Neural cell (in vitro differentiated cells): ENCODE measurements around the gene MYO7A. TPM values are rescaled to one million over a fixed set of nuclear protein-coding genes. Genes with fewer than 3 reads are reported as not detected.

ENCODE experiments used
- H2AFZ ChIP-seq: fragments of 200-600, 300-800 bp; sonication (generic), shearing (Covaris generic); 2 replicates; pipeline ENCODE4 v1.6.0; 2014; ENCODE audit warnings: low read depth, mild to moderate bottlenecking, antibody characterized with exemption, low read length, moderate library complexity
- H3F3A ChIP-seq: fragments of 200-600 bp; shearing (Covaris generic); 2 replicates; pipeline ENCODE4 v1.6.1; 2016; ENCODE audit warnings: mild to moderate bottlenecking, moderate library complexity, mixed read lengths, antibody characterized with exemption, low read length; ENCODE audit not compliant: insufficient read depth, poor library complexity, severe bottlenecking
- H3K27ac ChIP-seq: fragments of 200-600, 300-800 bp; sonication (generic), shearing (Covaris generic); 2 replicates; pipeline ENCODE4 v1.5.1; 2014; ENCODE audit warnings: mild to moderate bottlenecking, low read length, moderate library complexity
- H3K27me3 ChIP-seq: fragments of 300-800, 200-600 bp; sonication (generic), shearing (Covaris generic); 2 replicates; pipeline ENCODE4 v1.6.0; 2014; ENCODE audit warnings: mild to moderate bottlenecking, low read depth, low read length, moderate library complexity; ENCODE audit not compliant: insufficient read depth
- H3K36me3 ChIP-seq: fragments of 300-800, 200-600 bp; sonication (generic), shearing (Covaris generic); 2 replicates; pipeline ENCODE4 v1.5.1; 2014; ENCODE audit warnings: mild to moderate bottlenecking, antibody characterized with exemption, low read length, moderate library complexity; ENCODE audit not compliant: insufficient read depth
- H3K4me2 ChIP-seq: fragments of 300-800, 200-600 bp; sonication (generic), shearing (Covaris generic); 2 replicates; pipeline ENCODE4 v1.6.0; 2014; ENCODE audit warnings: mild to moderate bottlenecking, low read length
- H3K4me3 ChIP-seq: fragments of 300-800, 200-600 bp; sonication (generic), shearing (Covaris generic); 2 replicates; pipeline ENCODE4 v1.5.1; 2014; ENCODE audit warnings: mild to moderate bottlenecking, low read length, moderate library complexity
- H3K79me2 ChIP-seq: fragments of 200-600 bp; shearing (Covaris generic); replicated peaks from 2 replicates; pipeline ENCODE4 v1.6.0; 2014; ENCODE audit warnings: mild to moderate bottlenecking, low read length, moderate library complexity; ENCODE audit not compliant: insufficient read depth
- H3K9ac ChIP-seq: fragments of 300-800, 200-600 bp; sonication (generic), shearing (Covaris generic); 2 replicates; pipeline ENCODE4 v1.6.1; 2016; ENCODE audit warnings: mild to moderate bottlenecking, low read length, mixed read lengths
- H3K9me2 ChIP-seq: fragments of 200-600 bp; shearing (Covaris generic); 2 replicates; pipeline ENCODE4 v1.6.1; 2016; ENCODE audit warnings: mild to moderate bottlenecking, low read length, mixed read lengths; ENCODE audit not compliant: insufficient read depth
- H3K9me3 ChIP-seq: fragments of 200-600, 300-800 bp; sonication (generic), shearing (Covaris generic); 2 replicates; pipeline ENCODE4 v1.6.1; 2016; ENCODE audit warnings: mild to moderate bottlenecking, mixed run types, low read length, moderate library complexity, mixed read lengths
- H4K20me1 ChIP-seq: fragments of 200-600 bp; shearing (Covaris generic); 2 replicates; pipeline ENCODE4 v1.6.1; 2016; ENCODE audit warnings: mild to moderate bottlenecking, mixed run types; ENCODE audit not compliant: insufficient read depth
- EP300 ChIP-seq: fragments of 450-650 bp; conservative IDR thresholded peaks from 2 replicates; pipeline ENCODE4 v1.6.1; 2014; ENCODE audit warnings: antibody characterized with exemption, mild to moderate bottlenecking, moderate library complexity; ENCODE audit not compliant: poor library complexity, severe bottlenecking
- EZH2 ChIP-seq: fragments of 200-600, 300-800 bp; shearing (Covaris generic), sonication (generic); IDR thresholded peaks from 2 replicates; pipeline ENCODE4 v1.6.1; 2014; ENCODE audit warnings: antibody characterized with exemption, low read length, borderline replicate concordance, mild to moderate bottlenecking; ENCODE audit not compliant: insufficient read depth, poor library complexity, severe bottlenecking
- MXI1 ChIP-seq: fragments of 450-650 bp; conservative IDR thresholded peaks from 2 replicates; pipeline ENCODE4 v1.6.1; 2014; ENCODE audit warnings: antibody characterized with exemption, mild to moderate bottlenecking; ENCODE audit not compliant: poor library complexity, severe bottlenecking
- POLR2AphosphoS5 ChIP-seq: IDR thresholded peaks from 2 replicates; pipeline ENCODE4 v1.6.1; 2012
- RAD21 ChIP-seq: fragments of 450-650 bp; conservative IDR thresholded peaks from 2 replicates; pipeline ENCODE4 v1.6.1; 2014; ENCODE audit warnings: antibody characterized with exemption, mild to moderate bottlenecking, moderate library complexity
- REST ChIP-seq: IDR thresholded peaks from 2 replicates; pipeline ENCODE4 v1.6.1; 2012; ENCODE audit warnings: borderline replicate concordance
- SMC3 ChIP-seq: fragments of 450-650 bp; conservative IDR thresholded peaks from 2 replicates; pipeline ENCODE4 v1.6.1; 2014; ENCODE audit warnings: antibody characterized with exemption, mild to moderate bottlenecking, moderate library complexity; ENCODE audit not compliant: poor library complexity
- TAF1 ChIP-seq: IDR thresholded peaks from 2 replicates; pipeline ENCODE4 v1.6.1; 2012; ENCODE audit warnings: low read depth
- polyA plus RNA-seq: library from polyadenylated mRNA; depleted of rRNA; stranded (reverse); fragments of >200 nt; gene quantifications from 2 replicates; pipeline ENCODE4 v1.2.3, GENCODE V29; 2014
- TF ChIP-seq, protein P1 (sequence below): fragments of 450-650 bp; IDR thresholded peaks from 2 replicates; pipeline ENCODE4 v1.5.1; 2014; ENCODE audit warnings: antibody characterized with exemption, mild to moderate bottlenecking, moderate library complexity; ENCODE audit not compliant: poor library complexity, severe bottlenecking

MYO7A gene
- polyA plus RNA-seq, 1 donor from 2014 or later, result 0.61 TPM

DNA sequence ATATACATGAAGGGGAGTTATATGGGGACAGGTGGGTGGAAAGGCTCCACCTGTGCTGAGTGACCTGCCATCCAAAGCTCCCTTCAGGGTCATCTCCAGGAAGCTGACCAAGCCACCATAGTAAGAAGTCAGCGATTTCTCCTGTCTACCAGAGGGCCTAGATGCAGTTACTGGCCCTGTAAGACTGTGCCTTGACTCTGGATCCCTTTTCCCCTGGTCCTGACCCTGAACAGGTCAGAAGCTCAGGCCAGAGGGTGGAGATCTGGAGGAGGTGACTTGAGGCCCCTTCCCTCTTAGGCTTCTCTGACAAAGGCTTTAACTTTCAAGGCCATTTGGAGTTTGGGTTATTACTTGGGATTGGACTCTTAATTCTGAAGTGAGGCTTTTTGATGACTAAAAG lies 103.8 kb downstream of the MYO7A start:
- no peak for TF ChIP-seq MXI1
- no peak for TF ChIP-seq RAD21
- TF ChIP-seq REST, result no peak
- TF ChIP-seq POLR2AphosphoS5, result no peak
- Histone ChIP-seq H3K36me3 (no peaks in the 10 kb centered on the region), H3K27me3 (no peaks in the 10 kb centered on the region), H3K9ac (no peak overlapping the region), H3K9me3 (no peaks in the 10 kb centered on the region), H3F3A (no peaks in the 10 kb centered on the region), H3K9me2 (no peaks in the 10 kb centered on the region), H2AFZ (no peak overlapping the region), H3K4me3 (no peak overlapping the region), H4K20me1 (no peaks in the 10 kb centered on the region), H3K79me2 (no peaks in the 10 kb centered on the region), H3K4me2 (no peak overlapping the region), H3K27ac (no peak overlapping the region)

- H3K79me2 ChIP-seq, result no peaks in the 10 kb centered on the region
- TF ChIP-seq POLR2AphosphoS5, result no peak
- no peak for TF ChIP-seq TAF1
- no peak for TF ChIP-seq MXI1
- no peak for TF ChIP-seq SMC3
- no peak for TF ChIP-seq RAD21
- no peak for TF ChIP-seq EP300
- no peak for TF ChIP-seq EZH2
- TF ChIP-seq REST, result no peak
- TF ChIP-seq, protein P1, sequence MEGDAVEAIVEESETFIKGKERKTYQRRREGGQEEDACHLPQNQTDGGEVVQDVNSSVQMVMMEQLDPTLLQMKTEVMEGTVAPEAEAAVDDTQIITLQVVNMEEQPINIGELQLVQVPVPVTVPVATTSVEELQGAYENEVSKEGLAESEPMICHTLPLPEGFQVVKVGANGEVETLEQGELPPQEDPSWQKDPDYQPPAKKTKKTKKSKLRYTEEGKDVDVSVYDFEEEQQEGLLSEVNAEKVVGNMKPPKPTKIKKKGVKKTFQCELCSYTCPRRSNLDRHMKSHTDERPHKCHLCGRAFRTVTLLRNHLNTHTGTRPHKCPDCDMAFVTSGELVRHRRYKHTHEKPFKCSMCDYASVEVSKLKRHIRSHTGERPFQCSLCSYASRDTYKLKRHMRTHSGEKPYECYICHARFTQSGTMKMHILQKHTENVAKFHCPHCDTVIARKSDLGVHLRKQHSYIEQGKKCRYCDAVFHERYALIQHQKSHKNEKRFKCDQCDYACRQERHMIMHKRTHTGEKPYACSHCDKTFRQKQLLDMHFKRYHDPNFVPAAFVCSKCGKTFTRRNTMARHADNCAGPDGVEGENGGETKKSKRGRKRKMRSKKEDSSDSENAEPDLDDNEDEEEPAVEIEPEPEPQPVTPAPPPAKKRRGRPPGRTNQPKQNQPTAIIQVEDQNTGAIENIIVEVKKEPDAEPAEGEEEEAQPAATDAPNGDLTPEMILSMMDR, result no peak
- H3K36me3 ChIP-seq, result no peaks in the 10 kb centered on the region
- H3K4me3 ChIP-seq, result no peak overlapping the region
- H3K9me2 ChIP-seq, result no peaks in the 10 kb centered on the region
- no peak overlapping the region for H2AFZ ChIP-seq
- no peak overlapping the region for H3K4me2 ChIP-seq
- H3K27ac ChIP-seq, result no peak overlapping the region
- H3K9me3 ChIP-seq, result no peaks in the 10 kb centered on the region
- no peak overlapping the region for H3K9ac ChIP-seq
- no peaks in the 10 kb centered on the region for H3K27me3 ChIP-seq
- H4K20me1 ChIP-seq, result no peaks in the 10 kb centered on the region
- no peaks in the 10 kb centered on the region for H3F3A ChIP-seq
Measured at GRCh38 chr11:77232242-77232641, 104.2 kb downstream of the MYO7A start.
